Ishikawa (cell line): Measurements from ENCODE around the gene LRRC4.

Source experiments
- CEBPB ChIP-seq: IDR thresholded peaks from 2 replicates; pipeline ENCODE4 v1.6.1; 2012
- CREB1 ChIP-seq: IDR thresholded peaks from 2 replicates; pipeline ENCODE4 v1.6.1; 2012; ENCODE audit warnings: low read depth
- EGR1 ChIP-seq: IDR thresholded peaks from 2 replicates; pipeline ENCODE4 v1.6.1; 2012
- NFIC ChIP-seq: IDR thresholded peaks from 2 replicates; pipeline ENCODE4 v1.6.1; 2012
- RAD21 ChIP-seq: IDR thresholded peaks from 2 replicates; pipeline ENCODE4 v1.6.1; 2012; ENCODE audit warnings: low read depth
- REST ChIP-seq: IDR thresholded peaks from 2 replicates; pipeline ENCODE4 v1.6.1; 2012; ENCODE audit warnings: low read depth, mild to moderate bottlenecking
- TAF1 ChIP-seq: IDR thresholded peaks from 2 replicates; pipeline ENCODE4 v1.6.1; 2012; ENCODE audit warnings: low read depth, mild to moderate bottlenecking
- TCF12 ChIP-seq: IDR thresholded peaks from 2 replicates; pipeline ENCODE4 v1.6.1; 2012; ENCODE audit warnings: low read depth
- YY1 ChIP-seq: IDR thresholded peaks from 2 replicates; pipeline ENCODE4 v1.6.1; 2012; ENCODE audit warnings: low read depth
- TF ChIP-seq, protein P1 (sequence below): IDR thresholded peaks from 2 replicates; pipeline ENCODE4 v1.6.1; 2012
- TF ChIP-seq, protein P2 (sequence below): IDR thresholded peaks from 2 replicates; pipeline ENCODE4 v1.6.1; 2012

DNA sequence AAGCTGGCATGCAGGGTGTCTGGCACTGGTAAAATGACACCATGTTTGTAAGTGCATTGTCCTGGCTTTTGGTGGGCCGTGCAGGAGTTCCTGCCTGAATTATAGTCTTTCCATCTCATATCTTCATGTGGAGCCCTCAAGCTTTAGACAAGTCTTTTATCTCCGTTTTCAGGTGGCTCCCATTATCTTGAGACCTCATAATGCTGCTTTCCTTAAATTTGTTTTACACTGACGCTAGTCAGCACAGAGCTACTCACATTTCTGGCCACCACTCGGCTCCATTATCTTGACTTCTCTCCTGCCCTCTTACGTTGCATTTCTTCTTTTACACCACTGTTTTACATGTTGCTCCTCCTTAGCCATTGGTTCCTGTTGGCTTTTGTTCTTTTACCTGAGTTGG, 37.2 kb downstream of the LRRC4 start:
- TF ChIP-seq REST (no peak), RAD21 (no peak), TCF12 (no peak), EGR1 (no peak), CEBPB (no peak), NFIC (no peak), TAF1 (no peak), YY1 (no peak), CREB1 (no peak)
- TF ChIP-seq, protein P1, sequence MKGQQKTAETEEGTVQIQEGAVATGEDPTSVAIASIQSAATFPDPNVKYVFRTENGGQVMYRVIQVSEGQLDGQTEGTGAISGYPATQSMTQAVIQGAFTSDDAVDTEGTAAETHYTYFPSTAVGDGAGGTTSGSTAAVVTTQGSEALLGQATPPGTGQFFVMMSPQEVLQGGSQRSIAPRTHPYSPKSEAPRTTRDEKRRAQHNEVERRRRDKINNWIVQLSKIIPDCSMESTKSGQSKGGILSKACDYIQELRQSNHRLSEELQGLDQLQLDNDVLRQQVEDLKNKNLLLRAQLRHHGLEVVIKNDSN: no peak
- TF ChIP-seq, protein P2, sequence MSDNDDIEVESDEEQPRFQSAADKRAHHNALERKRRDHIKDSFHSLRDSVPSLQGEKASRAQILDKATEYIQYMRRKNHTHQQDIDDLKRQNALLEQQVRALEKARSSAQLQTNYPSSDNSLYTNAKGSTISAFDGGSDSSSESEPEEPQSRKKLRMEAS: no peak
